ENCODE data around the gene RAPGEF4. TPM values are rescaled to one million over a fixed set of nuclear protein-coding genes. Genes with fewer than 3 reads are reported as not detected.

RAPGEF4 gene
- total and polyA plus RNA-seq, 9 of the 15 experiments (the other 6 are each of a cell fraction or from before 2014, with no cell fraction given): 0.04 to 0.33 (median 0.13) TPM; not detected in 6

DNA sequence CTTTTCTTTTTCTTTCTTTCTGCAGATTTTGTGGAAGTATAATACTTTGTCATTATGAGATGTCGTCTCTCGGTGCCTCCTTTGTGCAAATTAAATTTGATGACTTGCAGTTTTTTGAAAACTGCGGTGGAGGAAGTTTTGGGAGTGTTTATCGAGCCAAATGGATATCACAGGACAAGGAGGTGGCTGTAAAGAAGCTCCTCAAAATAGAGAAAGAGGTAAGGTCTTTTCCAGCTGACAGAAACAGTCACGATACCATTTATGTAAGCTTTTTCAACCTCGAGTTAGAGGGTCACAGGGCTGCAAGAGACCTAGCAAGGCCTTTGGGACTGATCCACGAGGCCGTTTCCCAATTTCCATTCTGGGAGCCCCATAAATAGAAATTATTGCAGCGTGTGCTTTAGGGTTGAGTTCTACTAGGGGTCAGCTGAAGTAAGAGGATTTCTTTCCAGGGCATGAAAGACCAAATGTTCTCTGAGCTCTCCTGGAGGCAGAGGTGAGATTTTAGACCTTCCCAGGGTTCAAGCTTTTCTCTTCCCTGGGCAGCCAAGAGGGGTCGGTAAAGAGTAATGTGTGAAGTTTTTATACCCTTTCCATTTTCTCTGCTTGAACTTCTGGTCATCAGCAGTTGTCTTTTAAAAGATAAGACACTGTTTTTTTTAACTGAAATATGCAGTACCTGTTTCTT lies 355.5 kb downstream of the RAPGEF4 start (continued):
- TF ChIP-seq, protein P1, sequence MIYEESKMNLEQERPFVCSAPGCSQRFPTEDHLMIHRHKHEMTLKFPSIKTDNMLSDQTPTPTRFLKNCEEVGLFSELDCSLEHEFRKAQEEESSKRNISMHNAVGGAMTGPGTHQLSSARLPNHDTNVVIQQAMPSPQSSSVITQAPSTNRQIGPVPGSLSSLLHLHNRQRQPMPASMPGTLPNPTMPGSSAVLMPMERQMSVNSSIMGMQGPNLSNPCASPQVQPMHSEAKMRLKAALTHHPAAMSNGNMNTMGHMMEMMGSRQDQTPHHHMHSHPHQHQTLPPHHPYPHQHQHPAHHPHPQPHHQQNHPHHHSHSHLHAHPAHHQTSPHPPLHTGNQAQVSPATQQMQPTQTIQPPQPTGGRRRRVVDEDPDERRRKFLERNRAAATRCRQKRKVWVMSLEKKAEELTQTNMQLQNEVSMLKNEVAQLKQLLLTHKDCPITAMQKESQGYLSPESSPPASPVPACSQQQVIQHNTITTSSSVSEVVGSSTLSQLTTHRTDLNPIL (CRISPR knock-in tag; IDR thresholded peaks at IDR 0.05): no peak
- no peak for TF ChIP-seq ZNF780A (CRISPR knock-in tag; IDR thresholded peaks at IDR 0.05)
- no peak for TF ChIP-seq NCOA2 (IDR thresholded peaks at IDR 0.05; ENCODE audit: partially characterized antibody in 2 of 2)
- TF ChIP-seq ZNF133 (CRISPR knock-in tag; IDR thresholded peaks at IDR 0.05): no peak
- no peak for TF ChIP-seq MTA1 (IDR thresholded peaks at IDR 0.05; ENCODE audit: borderline replicate concordance)
- TF ChIP-seq, protein P2, sequence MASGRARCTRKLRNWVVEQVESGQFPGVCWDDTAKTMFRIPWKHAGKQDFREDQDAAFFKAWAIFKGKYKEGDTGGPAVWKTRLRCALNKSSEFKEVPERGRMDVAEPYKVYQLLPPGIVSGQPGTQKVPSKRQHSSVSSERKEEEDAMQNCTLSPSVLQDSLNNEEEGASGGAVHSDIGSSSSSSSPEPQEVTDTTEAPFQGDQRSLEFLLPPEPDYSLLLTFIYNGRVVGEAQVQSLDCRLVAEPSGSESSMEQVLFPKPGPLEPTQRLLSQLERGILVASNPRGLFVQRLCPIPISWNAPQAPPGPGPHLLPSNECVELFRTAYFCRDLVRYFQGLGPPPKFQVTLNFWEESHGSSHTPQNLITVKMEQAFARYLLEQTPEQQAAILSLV (tag; IDR thresholded peaks at IDR 0.05): no peak
- TF ChIP-seq HDAC8 (tag; IDR thresholded peaks at IDR 0.05): no peak
- TF ChIP-seq ZNF785 (CRISPR knock-in tag; IDR thresholded peaks at IDR 0.05): no peak
- TF ChIP-seq DNMT1 (IDR thresholded peaks at IDR 0.05): no peak
- TF ChIP-seq SNRNP70 (optimal IDR thresholded peaks at IDR 0.05; ENCODE audit: low read depth, low read length): no peak
- no peak for TF ChIP-seq ZNF232 (CRISPR knock-in tag; IDR thresholded peaks at IDR 0.05)
- TF ChIP-seq HMGN3 (IDR thresholded peaks at IDR 0.05; ENCODE audit: borderline replicate concordance, extremely low read depth, insufficient read length, low read depth, low read length): no peak
- 0 out of 2 replicates have a peak, but pooled peaks have one; percentile 7 for TF ChIP-seq BCOR (IDR thresholded peaks at IDR 0.05)
- TF ChIP-seq, protein P3, sequence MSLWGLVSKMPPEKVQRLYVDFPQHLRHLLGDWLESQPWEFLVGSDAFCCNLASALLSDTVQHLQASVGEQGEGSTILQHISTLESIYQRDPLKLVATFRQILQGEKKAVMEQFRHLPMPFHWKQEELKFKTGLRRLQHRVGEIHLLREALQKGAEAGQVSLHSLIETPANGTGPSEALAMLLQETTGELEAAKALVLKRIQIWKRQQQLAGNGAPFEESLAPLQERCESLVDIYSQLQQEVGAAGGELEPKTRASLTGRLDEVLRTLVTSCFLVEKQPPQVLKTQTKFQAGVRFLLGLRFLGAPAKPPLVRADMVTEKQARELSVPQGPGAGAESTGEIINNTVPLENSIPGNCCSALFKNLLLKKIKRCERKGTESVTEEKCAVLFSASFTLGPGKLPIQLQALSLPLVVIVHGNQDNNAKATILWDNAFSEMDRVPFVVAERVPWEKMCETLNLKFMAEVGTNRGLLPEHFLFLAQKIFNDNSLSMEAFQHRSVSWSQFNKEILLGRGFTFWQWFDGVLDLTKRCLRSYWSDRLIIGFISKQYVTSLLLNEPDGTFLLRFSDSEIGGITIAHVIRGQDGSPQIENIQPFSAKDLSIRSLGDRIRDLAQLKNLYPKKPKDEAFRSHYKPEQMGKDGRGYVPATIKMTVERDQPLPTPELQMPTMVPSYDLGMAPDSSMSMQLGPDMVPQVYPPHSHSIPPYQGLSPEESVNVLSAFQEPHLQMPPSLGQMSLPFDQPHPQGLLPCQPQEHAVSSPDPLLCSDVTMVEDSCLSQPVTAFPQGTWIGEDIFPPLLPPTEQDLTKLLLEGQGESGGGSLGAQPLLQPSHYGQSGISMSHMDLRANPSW (CRISPR knock-in tag; IDR thresholded peaks at IDR 0.05): no peak
- TF ChIP-seq SIN3A (IDR thresholded peaks at IDR 0.05; ENCODE audit: borderline replicate concordance in 2 of 2, control insufficient read depth in 1 of 2, low read depth in 2 of 2, low read length in 2 of 2): no peak
- no peak for TF ChIP-seq RBM17 (IDR thresholded peaks at IDR 0.05; ENCODE audit: borderline replicate concordance, low read depth, low read length)
- TF ChIP-seq NCOR1 (IDR thresholded peaks at IDR 0.05): 0 out of 2 replicates have a peak, but pooled peaks have one; percentile 32
- TF ChIP-seq SMARCB1 (IDR thresholded peaks at IDR 0.05; ENCODE audit: insufficient read length, low read depth): no peak
- TF ChIP-seq KLF10 (CRISPR knock-in tag; IDR thresholded peaks at IDR 0.05): no peak
- no peak for TF ChIP-seq ZNF431 (CRISPR knock-in tag; IDR thresholded peaks at IDR 0.05)
- TF ChIP-seq IRF2 (CRISPR knock-in tag; IDR thresholded peaks at IDR 0.05): no peak

Data from K562 (cell line).